ENCODE data around the gene CHAT.
"Not testable (repeated sequence)": the region's sequence is repeated elsewhere in the genome, so short reads cannot be mapped to it uniquely, and the experiment has no call there.

CHAT gene

DNA sequence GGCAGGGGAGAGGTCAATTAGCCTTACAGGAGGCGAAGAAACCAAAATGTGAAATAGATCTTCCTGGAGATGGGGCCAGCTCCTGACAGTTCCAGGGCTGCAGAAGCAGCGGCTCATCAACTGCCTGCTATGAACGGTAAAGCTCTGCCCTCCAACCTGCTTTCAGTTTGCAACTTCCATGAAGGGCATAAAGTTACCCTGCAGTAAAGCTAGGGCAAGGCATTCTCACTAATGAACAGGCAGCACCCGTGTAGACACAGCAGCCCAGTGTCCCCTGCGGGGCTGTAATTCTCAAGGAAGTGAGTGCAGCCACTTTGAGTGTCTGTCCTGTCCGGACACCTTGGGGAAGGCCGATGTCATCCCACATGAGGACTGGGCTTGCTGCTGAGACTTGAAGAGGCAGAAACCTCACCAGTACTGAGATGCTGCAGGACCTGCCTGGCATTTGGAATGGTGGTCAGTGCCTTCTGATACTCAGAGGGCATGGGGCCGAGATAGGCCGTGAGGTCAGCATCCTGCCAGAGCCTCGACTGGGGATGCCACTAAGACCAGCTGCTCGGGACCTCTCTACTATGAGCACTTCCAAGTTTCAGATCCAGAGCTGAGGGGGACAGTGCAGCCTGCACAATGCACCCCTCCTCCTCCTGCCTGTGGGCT is 39.6 kb downstream of the CHAT start:
- no peak for DNase-seq

DNA sequence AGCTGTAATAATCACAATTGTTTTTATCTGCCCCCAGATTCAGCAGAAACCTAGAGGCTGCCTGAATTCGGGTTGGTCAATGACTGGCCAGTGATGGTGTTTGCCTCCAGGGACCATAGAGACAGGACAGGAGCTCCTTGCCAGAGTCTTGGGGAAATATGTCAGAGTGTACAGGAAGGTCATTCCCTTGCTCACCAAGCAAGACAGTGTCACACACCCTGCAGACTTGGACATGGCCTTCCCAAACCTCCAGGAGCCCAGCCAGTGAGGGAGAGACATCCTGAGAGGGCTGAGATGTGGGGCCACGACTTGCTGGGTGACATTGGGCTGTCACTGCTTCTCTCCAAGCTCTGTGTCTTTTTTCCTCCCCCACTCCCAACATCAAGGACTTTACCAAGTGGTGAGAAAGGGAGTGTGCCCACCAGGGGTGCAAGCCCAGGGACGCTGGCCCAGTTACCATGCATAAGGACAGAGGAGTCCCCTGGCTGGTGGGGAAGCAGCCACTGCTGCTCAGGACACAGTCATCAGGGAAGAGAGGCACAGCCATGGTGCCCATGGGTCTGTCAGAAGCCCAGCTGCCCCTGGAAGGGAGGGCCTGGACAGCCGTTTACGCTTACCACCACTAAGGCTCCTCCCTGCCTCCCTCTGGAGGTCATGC is 40.3 kb downstream of the CHAT start:
- DNase-seq: no peak

DNA sequence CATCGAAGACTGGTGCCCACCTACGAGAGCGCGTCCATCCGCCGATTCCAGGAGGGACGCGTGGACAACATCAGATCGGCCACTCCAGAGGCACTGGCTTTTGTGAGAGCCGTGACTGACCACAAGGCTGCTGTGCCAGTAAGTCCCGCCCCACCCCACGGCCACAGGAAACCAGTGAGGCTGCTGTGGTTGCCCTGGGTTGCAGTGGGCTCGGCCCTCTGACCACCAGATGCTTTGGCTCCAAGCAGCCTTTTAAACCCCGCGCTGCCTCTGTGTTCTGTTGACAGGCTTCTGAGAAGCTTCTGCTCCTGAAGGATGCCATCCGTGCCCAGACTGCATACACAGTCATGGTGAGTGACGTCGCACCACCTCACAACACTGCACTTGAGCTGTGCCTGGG is 41.3 kb downstream of the CHAT start:
- no peak for DNase-seq

DNA sequence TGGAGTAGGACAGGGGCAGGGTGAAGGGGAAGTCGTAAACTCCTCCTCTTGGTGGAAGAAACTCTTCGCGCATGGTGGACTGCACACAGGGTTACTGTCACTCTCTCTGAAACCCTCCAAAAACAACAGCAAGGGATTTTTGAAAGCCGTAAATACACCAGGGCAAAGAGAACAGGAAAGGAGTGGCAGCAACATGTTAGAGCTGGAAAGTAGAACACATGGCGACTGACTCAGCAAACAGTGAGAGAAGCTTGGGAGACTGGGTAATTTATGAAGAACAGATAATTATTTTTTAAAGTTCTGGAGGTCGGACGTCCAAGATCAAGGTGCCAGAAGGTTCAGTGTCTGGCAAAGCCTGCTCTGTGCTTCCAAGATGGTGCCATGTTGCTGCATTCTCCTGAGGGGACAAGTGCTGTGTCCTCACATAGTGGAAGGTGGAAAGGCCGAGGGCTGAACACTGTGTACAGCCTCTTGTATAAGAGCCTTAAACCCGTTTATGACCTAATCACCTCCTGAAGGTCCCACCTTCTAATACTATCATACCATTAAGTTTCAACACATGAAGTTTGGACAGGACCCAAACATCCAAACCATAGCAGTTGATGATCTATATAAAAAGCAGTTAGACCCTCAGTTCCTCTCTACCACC is 43.1 kb downstream of the CHAT start:
- no peak for DNase-seq

DNA sequence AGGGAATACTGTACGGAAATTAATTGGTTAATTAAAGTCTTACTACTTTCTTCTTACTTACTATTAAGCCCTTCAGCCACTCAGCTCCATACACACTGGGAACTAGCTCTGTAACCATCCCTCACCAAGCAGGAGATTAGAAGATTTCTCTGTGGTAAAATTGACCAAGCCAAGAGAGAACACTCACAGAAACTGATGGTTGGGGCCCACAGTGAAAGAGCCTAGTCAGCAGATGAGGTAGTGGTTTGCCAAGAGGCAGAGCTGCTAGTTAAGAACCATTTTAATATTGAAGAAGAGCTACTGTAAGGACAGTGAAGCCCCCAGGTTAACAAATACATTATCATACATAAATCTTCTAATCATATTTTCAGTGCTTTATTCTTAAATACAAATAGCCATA is 43.8 kb downstream of the CHAT start:
- DNase-seq: no peak

DNA sequence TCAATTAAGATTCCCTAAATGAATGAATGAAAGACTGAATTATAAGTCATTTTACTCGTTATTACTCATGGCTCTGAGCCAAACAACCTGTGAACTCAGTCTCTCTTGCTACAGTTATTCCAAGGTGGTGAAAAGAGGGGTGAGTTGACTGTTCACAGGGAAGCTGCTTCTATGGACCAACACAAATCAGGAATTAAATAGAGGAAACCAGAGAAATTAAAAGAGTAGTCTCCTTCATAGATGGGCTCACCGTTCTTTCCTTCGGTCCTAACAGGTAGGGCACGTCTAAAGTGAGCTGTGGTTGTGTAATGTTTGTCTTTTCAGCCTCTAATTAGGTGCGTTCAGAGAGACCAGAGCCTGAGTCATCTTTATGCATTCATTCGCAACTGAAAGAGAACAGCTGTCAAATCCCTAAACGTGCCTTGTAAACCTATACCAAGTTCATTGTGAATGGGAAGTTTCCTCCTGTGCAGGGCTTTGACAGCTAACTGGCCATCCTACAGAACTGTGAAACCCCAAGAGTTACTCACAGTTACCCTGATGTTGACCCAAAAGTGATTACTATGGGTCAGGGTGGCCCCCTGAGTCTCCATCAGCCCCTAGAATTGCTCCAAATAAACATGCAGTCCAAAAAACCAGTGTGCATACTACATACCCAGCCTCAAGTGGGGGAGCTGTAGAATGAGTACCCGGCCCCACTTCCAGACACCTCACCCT is 47.5 kb downstream of the CHAT start:
- DNase-seq: no peak

DNA sequence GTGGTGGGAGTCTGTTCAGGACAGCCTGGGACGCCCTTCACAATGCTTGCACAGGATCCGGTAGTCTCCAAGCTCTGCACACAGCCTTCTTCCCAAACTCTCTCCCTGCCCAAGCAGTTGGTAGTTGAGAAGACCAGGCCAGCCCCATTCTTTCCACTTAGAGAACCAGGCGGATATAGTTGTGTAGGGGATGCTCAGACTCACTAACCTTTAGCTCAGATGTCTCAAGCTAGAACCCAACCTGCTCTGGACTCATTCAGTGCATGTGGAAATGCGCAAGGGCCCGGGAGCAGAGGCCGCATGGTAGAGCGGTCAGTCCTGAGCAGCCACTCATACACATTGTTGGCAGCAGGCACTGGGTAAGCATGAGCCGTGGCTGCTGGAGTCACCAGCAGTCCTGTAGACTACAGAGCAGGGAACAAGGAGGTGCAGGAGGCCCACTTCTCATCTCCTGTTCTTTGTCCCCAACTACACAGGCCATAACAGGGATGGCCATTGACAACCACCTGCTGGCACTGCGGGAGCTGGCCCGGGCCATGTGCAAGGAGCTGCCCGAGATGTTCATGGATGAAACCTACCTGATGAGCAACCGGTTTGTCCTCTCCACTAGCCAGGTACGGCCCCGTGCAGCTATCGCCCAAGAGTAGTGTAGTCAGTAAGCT is 48.5 kb downstream of the CHAT start:
- DNase-seq: no peak

DNA sequence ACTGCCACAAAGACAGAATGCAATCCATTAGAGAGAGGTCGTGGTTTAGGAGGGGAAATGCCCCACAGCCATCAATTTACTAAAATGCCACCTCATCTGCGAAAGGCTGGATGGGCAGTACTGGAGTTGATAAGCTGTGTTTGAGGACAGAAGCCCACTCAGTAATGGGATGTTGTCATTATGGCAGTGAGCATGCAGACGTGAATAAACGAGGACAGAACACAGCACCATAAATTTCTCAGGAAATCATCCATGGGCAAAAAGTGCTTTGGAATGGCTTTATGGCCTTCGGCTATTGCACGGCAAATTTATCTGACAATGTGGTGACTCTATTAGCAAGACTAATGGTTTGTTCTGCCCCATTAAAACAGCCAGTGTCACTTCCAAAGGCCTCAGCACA is 49.8 kb downstream of the CHAT start:
- no peak for DNase-seq

DNA sequence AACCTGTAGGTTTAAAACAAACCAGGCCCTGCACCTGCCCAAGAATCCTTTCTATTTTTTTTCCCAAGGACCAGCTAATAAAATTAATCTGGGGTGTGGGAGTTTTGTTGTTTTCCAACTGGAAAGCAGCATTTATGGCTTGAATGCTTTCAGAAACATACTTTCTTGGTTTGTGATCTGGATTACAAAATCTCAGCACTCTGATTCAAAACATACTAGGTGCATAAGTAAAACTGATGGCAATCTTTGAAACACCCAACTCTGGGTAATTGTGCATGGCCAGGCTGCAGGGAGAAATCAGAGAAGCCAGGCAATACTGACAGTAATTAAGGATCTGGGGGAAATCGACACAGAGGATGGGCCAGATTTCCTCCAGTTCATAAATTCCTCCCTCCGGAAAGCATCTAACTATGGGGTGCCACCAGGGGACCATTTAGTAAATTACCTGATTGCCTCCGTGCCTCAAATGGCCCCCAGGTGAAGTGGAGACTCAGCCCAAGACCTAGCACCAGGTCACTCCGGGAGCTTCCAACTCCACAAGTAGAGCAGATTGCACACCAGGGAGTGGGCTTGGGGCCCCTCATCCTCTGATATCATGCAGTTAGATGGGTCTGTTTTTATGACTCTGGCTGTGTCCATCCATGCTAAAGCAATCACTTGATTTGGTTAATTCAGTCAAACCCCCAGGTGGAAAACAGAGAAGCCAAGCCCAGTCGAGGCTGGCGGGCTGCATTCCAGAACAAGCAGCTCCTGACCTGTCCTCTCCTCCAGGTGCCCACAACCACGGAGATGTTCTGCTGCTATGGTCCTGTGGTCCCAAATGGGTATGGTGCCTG is 50.4 kb downstream of the CHAT start:
- no peak for DNase-seq

DNA sequence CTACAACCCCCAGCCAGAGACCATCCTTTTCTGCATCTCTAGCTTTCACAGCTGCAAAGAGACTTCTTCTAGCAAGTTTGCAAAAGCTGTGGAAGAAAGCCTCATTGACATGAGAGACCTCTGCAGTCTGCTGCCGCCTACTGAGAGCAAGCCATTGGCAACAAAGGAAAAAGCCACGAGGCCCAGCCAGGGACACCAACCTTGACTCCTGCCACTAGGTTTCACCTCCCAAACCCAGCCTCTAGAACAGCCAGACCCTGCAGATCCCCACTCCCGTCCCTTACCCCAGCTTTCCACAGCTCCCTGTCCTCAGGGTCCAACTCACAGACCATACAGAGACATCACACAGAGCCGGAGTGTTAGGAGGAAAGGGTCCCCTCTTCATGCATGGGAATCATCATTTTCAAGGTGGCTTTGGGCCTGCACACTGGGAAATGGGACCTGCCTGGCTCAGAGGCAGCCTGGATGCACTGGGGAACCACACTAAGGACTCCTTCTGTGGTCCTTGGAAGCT is 51.1 kb downstream of the CHAT start:
- DNase-seq: no peak

DNA sequence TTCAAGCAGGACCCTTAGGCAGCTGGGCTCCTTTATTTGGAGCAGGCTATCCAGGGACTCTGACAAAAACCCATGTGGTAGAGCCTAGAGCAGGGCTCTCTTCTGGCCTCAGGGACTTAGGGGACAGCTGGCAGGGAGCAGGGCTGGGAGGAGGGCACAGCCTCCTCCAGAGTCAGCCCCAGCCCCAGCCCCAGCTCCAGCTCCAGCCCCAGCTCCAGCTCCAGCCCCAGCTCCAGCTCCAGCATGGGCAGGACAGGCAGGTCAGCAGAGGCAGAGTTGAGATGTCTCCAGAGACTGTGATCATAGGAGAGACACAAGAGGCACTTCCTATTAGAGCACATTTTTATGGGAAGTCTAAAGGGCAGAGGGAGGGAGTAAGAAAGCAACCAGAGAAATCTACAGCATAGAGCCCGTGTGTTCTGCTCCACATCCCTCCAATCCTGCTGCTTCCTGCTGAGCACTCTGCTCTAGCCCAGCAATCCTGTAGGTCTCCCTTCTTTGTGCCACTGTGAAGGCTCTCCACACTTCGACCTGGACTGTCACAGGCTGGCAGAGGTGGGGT is 52.3 kb downstream of the CHAT start:
- no peak for DNase-seq

DNA sequence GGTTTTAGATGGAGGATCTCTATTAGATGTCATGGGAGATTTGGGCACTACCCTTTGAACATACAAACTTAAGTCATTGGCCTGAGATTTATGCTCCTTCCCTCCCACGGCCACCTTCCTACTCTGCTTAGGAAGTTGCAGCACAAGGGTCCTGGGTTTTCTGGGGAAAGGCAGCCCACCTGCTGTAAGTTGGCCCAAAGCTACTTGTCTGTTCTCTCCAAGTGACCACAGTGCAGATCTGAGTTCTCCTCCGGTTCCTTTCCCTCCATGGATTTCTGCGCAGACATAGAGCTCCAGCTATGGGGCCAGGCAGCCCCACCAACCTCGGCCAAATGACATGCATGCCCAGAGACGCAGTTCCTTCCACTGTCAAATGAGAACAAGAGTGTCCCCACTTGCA is 52.8 kb downstream of the CHAT start:
- DNase-seq: no peak

DNA sequence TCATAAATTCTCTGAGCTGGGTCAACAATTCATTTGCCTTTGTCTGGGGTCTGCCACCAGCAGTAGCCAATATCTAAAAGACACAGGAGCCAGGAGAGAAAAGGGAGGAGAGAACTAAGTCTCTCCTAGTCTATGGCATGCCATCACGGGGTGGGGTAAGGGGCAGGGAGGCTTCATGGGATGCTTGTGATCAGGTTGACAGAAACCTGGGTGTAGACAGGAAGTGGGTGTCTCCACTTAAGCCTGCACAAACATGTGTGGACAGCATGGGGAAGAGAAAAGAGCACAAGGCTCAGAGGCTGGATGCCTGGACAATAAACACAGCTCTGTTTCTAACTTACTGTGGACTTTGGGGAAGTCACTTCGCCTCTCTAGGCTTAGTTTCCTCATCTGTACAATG is 54.2 kb downstream of the CHAT start:
- DNase-seq: no peak

DNA sequence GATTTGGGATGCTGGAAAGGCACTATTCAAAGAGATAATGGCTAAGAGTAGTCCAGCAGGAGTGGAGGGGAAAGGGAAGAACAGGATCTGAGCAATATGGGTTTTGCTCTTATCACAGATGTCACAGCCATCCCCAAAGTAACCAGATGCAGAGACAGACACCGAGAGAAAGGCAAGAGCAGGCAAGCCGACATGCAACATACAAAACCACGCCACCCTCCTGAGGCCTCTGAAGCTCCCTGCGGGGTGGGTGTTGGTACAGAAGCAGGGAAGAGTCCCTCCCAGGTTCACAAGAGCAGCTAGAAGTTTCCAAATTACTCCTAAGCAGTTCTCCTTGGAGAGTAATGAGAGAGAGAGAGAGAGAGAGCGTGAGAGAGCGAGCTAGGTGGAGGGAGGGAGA is 54.8 kb downstream of the CHAT start:
- DNase-seq: no peak

DNA sequence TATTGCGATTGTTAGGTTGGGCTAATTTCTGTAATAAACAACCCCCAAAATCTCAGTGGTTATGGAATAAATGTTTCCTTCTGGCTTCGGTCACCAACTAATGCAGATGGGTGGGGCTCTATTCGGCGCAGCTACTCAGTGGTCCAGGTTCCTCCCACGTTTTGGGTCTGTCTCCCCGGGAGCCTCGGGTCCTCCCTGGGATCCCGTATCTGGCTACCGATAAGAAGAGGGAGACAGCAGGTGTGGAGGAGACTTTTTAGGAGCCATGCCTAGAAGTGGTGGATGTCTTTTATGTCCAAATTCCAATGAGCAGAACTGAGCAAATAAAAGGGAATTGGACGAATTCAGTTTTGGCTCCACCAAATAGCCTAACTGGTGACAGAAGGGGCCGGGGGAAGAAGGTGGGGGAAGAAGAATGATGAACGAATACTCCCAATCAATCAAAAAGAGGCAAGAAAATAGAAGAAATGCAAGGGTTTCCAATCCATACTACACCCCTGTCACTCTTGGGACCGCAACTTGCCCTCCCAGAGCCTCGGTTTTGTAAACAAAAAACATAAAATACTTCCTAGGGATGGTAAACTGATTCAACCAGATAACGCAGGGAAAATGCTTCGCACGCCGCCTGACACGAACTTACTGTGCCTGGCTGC is 65.1 kb downstream of the CHAT start:
- no peak for DNase-seq

DNA sequence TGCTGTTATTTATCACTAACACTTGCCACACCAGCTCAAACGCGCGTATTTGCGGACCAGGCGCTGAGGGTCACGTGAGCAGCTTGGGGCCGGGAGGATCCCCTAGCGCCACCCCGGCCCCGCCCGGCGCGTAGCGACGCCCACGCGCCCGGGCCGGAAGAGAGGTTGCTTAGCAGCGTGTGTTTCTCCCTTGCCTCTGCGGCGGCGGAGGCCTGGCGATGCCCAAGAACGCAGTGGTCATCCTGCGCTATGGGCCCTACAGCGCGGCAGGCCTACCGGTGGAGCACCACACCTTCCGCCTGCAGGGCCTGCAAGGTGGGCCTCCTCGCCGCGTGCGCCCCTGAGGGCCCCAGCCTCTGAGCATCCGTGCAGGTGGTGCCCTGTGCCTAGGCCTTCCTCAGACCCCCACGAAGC is 65.7 kb downstream of the CHAT start, which contains the start of gene C10orf53:
Gene C10orf53, plus strand, starts transcription at position 172 of the 414 bp plus-strand sequence. Its CDS starts 47 bp downstream, at position 219.
- peak; percentile 68 for DNase-seq

DNA sequence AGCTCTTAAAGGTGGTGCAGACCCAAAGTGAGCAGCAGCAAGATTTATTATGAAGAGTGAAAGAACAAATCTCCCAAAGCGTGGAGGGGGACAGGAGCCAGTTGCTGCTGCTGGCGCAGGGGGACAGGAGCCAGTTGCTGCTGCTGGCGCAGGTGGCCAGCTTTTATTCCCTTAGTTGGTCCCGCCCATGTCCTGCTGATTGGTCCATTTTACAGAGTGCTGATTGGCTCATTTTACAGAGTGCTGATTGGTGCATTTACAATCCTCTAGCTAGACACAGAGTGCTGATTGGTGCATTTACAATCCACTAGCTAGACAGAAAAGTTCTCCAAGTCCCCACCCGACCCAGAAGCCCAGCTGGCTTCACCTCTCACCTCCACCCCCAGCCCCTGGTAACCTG is 68.6 kb downstream of the CHAT start:
- DNase-seq: not testable (repeated sequence)

DNA sequence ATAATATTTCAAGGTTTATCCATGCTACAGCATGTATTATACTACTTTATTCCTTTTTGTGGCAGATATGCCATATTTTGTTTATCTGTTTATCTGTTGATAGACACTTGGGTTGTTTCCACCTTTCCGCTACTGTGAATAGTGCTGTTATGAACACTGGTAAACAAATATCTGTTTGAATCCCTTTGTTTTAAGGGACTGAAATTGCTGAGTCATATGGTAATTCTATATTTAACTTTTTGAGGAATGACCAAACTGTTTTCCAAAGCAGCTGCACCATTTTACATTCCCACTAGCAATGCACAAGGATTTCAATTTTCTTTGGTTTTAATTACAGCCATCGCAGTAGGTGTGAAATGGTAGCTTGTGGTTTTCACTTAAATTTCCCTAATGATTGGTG is 69.0 kb downstream of the CHAT start:
- no peak for DNase-seq

DNA sequence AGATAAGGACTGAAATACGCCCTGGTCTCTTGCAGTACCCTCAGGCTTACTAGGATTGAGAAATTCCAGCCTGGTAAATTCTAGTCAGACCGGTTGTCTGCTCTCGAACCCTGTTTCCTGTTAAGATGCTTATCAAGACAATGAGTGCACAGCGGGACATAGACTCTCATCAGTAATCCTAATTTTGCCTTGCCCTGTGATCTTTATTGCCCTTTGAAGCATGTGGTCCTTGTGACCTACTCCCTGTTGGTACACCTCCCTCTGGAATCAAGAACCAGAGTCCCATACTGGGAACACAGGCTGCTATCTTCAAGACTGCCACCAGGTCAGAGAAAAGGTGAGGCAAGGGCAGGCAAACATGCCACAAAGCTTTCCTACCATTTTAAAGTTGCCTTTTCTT is 72.8 kb downstream of the CHAT start:
- no peak for DNase-seq

DNA sequence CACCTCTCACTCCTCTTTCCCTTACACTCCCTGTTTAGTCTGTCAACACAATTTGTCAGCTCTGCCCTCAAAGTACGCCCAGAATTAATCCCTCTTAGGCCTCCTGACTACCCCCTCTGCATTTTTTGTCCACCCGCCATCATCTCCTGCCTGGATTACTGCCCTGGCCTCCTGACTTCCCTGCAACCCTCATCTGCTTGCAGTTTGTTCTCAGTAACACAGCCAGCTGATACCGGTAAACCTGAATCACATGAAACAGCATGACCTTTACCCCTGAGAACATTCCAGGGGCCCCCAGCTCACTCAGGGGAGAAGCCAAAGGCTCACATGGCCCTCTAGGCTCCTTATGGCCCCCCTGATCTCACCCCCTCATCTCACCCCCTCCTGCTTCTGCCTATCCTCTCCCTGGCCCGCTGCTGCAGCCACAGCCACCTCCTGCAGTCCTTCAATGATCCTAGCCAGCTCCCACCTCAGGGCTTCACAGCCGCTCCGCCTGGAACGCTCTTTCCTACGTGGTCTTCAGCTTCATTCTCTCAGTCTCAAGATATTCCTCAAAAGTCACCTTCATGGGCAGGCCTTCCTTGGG is 74.5 kb downstream of the CHAT start:
- no peak for DNase-seq

DNA sequence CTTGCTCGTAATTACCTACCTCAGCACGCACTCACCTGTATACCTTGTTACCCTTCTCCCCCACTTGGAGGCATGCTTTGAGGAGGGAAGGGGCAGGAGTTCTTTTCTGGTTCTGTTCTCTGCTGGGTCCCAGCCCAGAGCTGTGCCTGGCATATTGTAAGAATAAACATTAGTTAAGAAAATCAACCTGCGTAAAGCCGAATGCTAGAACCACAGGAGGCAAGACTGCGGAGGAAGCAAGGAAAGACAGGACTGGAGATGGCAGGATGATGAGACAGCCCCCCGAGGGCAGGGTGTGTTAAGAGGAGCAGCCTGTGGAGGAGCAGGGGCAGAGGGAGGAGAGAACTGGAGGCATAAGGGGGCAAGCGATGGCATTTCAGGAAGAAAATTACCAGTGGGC is 75.1 kb downstream of the CHAT start:
- DNase-seq: no peak
